Measurements from ENCODE around the gene FMO2.

Gene FMO2

GRCh38 chr1:171188388-171189266 lies 3.5 kb downstream of the FMO2 start:
- peak; percentile 17 for DNase-seq (ENCODE audit: low read depth)
- H3K4me3 ChIP-seq (ENCODE audit: low read depth, low read length) = no peak overlapping the region
- TF ChIP-seq CTCF (IDR thresholded peaks at IDR 0.05; ENCODE audit: control insufficient read depth, extremely low read depth, insufficient read depth) = peak; percentile 72

GRCh38 chr1:171191992-171192391 lies 6.9 kb downstream of the FMO2 start:
- DNase-seq (ENCODE audit: low read depth) = no peak

GRCh38 chr1:171195767-171196166 lies 10.7 kb downstream of the FMO2 start:
- DNase-seq (ENCODE audit: low read depth) = no peak
- H3K4me3 ChIP-seq (ENCODE audit: low read depth, low read length) = no peak overlapping the region
- TF ChIP-seq CTCF (IDR thresholded peaks at IDR 0.05; ENCODE audit: control insufficient read depth, extremely low read depth, insufficient read depth) = no peak

More at GRCh38 chr1:171191992-171192391, 6.9 kb downstream of the FMO2 start:
- H3K4me3 ChIP-seq (ENCODE audit: low read depth, low read length) = no peak overlapping the region
- no peak for TF ChIP-seq CTCF (IDR thresholded peaks at IDR 0.05; ENCODE audit: control insufficient read depth, extremely low read depth, insufficient read depth)

- TF ChIP-seq CTCF (IDR thresholded peaks at IDR 0.05; ENCODE audit: control insufficient read depth, extremely low read depth, insufficient read depth) = no peak
- H3K4me3 ChIP-seq (ENCODE audit: low read depth, low read length) = no peak overlapping the region
- no peak for DNase-seq (ENCODE audit: low read depth)
Measured at GRCh38 chr1:171196351-171196750, 11.3 kb downstream of the FMO2 start.

GRCh38 chr1:171198081-171198480 lies 13.0 kb downstream of the FMO2 start:
- H3K4me3 ChIP-seq (ENCODE audit: low read depth, low read length) = no peak overlapping the region
- DNase-seq (ENCODE audit: low read depth) = no peak

GRCh38 chr1:171204296-171204695 lies 19.2 kb downstream of the FMO2 start:
- no peak overlapping the region for H3K4me3 ChIP-seq (ENCODE audit: low read depth, low read length)
- no peak for TF ChIP-seq CTCF (IDR thresholded peaks at IDR 0.05; ENCODE audit: control insufficient read depth, extremely low read depth, insufficient read depth)
- no peak for DNase-seq (ENCODE audit: low read depth)

More at GRCh38 chr1:171198081-171198480, 13.0 kb downstream of the FMO2 start:
- no peak for TF ChIP-seq CTCF (IDR thresholded peaks at IDR 0.05; ENCODE audit: control insufficient read depth, extremely low read depth, insufficient read depth)
